A673 (cell line): Measurements from ENCODE around the gene TRPV5. TPM values are rescaled to one million over a fixed set of nuclear protein-coding genes. Genes with fewer than 3 reads are reported as not detected.

ENCODE experiments used
- BruUV-seq: library from RNA; stranded (reverse); fragments of 400-500 nt; replicated peaks from 2 replicates; lab custom pipeline; 2021; lab: Mats Ljungman, UMichigan
- CTCF ChIA-PET: fragments of 300-600 bp; sonication (Branson Sonifier 250); formaldehyde crosslinking; loops from one replicate; lab custom pipeline; 2022; ENCODE audit warnings: antibody characterized with exemption; lab: Charles Lee
- POLR2A ChIA-PET: fragments of 300-600 bp; sonication (Branson Sonifier 250); formaldehyde crosslinking; loops from one replicate; lab custom pipeline; 2022; ENCODE audit warnings: antibody characterized with exemption; ENCODE audit not compliant: low non-redundant PET; lab: Charles Lee
- DNase-seq: peaks from one replicate; pipeline ENCODE4 v3.0.0-alpha.2; 2015; ENCODE audit warnings: low spot score
- H3K27ac ChIP-seq: fragments of 200-600 bp; sonication (generic); 2 replicates; pipeline ENCODE4 v1.5.1; 2016; ENCODE audit warnings: mixed run types, low read depth, mild to moderate bottlenecking, mixed read lengths, antibody characterized with exemption, low read length; ENCODE audit not compliant: poor library complexity, severe bottlenecking
- H3K27me3 ChIP-seq: fragments of 200-600 bp; sonication (generic); replicated peaks from 2 replicates; pipeline ENCODE4 v1.6.1; 2017; ENCODE audit warnings: mixed run types, low read depth, mild to moderate bottlenecking, mixed read lengths, antibody characterized with exemption, low read length; ENCODE audit not compliant: insufficient read depth, poor library complexity
- H3K36me3 ChIP-seq: fragments of 200-600 bp; sonication (generic); 2 replicates; pipeline ENCODE4 v1.6.1; 2016; ENCODE audit warnings: mixed run types, mild to moderate bottlenecking, mixed read lengths, antibody characterized with exemption, low read length; ENCODE audit not compliant: insufficient read depth, poor library complexity, severe bottlenecking
- H3K4me1 ChIP-seq: fragments of 200-600 bp; sonication (generic); 2 replicates; pipeline ENCODE4 v1.6.1; 2017; ENCODE audit warnings: mixed run types, mild to moderate bottlenecking, mixed read lengths, antibody characterized with exemption, low read length; ENCODE audit not compliant: insufficient read depth, poor library complexity, severe bottlenecking
- H3K4me3 ChIP-seq: fragments of 200-600 bp; sonication (generic); 2 replicates; pipeline ENCODE4 v1.5.1; 2016; ENCODE audit warnings: low read depth, mixed run types, mild to moderate bottlenecking, mixed read lengths, low read length; ENCODE audit not compliant: poor library complexity, severe bottlenecking
- H3K9me3 ChIP-seq: fragments of 200-600 bp; sonication (generic); 2 replicates; pipeline ENCODE4 v1.6.1; 2016; ENCODE audit warnings: mixed run types, low read depth, mild to moderate bottlenecking, mixed read lengths, antibody characterized with exemption, low read length; ENCODE audit not compliant: poor library complexity, severe bottlenecking
- EZH2 ChIP-seq: fragments of 200-600 bp; sonication (generic); IDR thresholded peaks from 2 replicates; pipeline ENCODE4 v1.6.1; 2017; ENCODE audit warnings: borderline replicate concordance, low read depth, mild to moderate bottlenecking, mixed read lengths, antibody characterized with exemption, low read length; ENCODE audit not compliant: poor library complexity, severe bottlenecking
- intact Hi-C: fragments of 100-400 bp; cut with micrococcal nuclease; formaldehyde crosslinking; loops from one replicate; pipeline ENCODE4 v1.10.0; 2022; ENCODE audit not compliant: unreplicated experiment
- total RNA-seq: library from RNA; stranded (reverse); gene quantifications from 2 replicates; pipeline ENCODE4 v1.2.3, GENCODE V29; 2021
- TF ChIP-seq, protein P1 (sequence below): fragments of 300-800, 200-600 bp; sonication (generic); conservative IDR thresholded peaks from 2 replicates; pipeline ENCODE4 v1.5.1; 2017; ENCODE audit warnings: low read depth, mild to moderate bottlenecking, antibody characterized with exemption, low read length, moderate library complexity, mixed read lengths

The TRPV5 gene
- total RNA-seq, 1 experiment from 2014 or later = not detected

DNA sequence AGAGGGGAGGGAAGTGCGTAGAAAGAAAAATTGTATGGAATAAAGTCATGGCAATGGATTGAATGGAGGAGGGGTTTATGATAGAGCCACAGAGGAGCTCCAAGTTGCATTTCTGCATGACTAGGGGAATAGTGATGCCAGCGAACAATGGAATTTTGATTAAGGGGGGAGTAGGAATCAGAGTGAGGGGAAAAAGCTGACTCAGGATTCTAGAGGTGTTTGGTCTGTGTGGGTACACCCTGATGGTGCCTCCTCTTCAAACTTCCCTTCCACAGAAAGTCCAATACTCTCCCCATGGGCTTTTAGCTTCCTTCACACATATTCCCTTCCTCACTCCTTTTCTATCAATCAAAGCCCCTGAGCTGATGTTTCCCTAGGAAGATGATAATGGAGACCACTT lies 30.4 kb upstream of the TRPV5 start:
- DNase-seq = no peak
- H3K27ac ChIP-seq = no peak overlapping the region
- no TSS peak for BruUV-seq
- H3K27me3 ChIP-seq = peaks cover 2% of the 10 kb centered on the region
- POLR2A ChIA-PET = no interaction called here
- H3K4me1 ChIP-seq = no peaks in the 10 kb centered on the region
- intact Hi-C loops = no loop called here
- TF ChIP-seq, protein P1, sequence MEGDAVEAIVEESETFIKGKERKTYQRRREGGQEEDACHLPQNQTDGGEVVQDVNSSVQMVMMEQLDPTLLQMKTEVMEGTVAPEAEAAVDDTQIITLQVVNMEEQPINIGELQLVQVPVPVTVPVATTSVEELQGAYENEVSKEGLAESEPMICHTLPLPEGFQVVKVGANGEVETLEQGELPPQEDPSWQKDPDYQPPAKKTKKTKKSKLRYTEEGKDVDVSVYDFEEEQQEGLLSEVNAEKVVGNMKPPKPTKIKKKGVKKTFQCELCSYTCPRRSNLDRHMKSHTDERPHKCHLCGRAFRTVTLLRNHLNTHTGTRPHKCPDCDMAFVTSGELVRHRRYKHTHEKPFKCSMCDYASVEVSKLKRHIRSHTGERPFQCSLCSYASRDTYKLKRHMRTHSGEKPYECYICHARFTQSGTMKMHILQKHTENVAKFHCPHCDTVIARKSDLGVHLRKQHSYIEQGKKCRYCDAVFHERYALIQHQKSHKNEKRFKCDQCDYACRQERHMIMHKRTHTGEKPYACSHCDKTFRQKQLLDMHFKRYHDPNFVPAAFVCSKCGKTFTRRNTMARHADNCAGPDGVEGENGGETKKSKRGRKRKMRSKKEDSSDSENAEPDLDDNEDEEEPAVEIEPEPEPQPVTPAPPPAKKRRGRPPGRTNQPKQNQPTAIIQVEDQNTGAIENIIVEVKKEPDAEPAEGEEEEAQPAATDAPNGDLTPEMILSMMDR = no peak
- no peak for TF ChIP-seq EZH2
- H3K9me3 ChIP-seq = no peaks in the 10 kb centered on the region
- no peaks in the 10 kb centered on the region for H3K36me3 ChIP-seq
- CTCF ChIA-PET = no interaction called here
- H3K4me3 ChIP-seq = no peak overlapping the region

DNA sequence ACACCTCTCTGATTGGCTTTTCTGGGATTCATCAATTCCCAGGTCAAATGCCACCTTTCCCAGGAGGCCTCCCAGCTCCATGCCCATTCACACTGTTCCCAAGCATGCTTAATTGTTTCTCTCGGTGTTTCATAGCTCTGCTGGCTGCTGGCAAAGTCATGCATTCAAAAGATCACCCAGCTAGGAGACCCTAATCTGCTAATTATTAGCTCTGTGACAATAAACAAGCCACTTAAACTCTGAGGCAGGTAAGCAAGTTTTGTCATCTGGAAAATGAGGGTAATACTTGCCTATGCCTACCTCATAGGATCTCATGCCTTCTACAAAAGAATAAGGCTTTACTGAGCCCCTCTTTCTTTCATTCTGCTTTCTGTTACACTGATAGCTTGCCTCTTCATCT lies 29.4 kb upstream of the TRPV5 start:
- H3K9me3 ChIP-seq = no peaks in the 10 kb centered on the region
- no peak for DNase-seq
- ChIA-PET POLR2A (no interaction called here), CTCF (no interaction called here)
- TF ChIP-seq, protein P1 = no peak
- no peak for TF ChIP-seq EZH2
- no peaks in the 10 kb centered on the region for H3K4me1 ChIP-seq
- H3K4me3 ChIP-seq = no peak overlapping the region
- H3K36me3 ChIP-seq = no peaks in the 10 kb centered on the region
- H3K27ac ChIP-seq = no peak overlapping the region
- intact Hi-C loops = no loop called here
- H3K27me3 ChIP-seq = peaks cover 3% of the 10 kb centered on the region
- no TSS peak for BruUV-seq

DNA sequence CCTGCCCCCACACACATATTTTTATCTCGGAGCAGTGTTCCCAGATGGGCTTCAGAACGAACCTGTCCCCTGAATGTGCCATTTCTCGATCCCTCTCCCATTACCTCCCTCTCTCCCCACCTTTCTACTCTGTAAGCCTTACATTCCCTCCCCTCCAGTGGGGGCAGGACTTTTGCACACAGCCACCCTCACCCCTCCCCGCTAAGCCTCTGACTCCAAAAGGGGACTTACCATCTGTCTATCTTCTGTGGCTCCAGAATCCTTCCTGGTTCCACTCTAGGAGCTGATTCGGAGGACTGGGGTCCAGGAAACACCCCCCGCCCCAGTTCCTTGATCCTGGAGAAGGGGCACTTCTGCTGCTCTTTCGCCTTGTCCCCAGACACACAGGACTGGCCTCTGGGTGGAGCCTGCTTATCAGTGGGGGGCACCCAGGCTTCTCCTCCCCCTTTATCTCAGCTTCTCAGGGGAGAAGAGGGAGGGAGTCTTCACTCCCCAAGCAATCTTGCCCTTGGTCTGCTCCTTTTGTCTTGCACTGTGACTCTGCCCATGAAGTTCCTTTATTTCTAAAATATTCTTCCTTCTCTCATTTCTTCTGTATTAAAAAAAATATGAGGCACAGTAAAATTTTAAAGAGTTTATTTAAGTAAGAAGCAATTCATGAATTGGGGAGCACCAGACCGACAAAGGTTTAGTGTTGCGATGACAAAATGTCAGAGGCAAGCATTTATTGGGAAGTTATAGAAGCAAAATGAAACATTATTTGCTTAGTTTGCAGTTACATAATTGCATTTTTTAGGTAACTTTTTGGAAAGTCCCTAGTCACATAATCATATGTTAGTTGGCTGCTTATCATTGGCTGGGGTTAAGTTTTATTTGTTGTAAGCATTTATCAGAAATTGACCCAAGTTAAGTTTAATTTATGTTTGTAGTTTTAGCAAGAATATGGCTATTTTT lies 28.7 kb upstream of the TRPV5 start, which contains the start of gene KEL:
Gene KEL, minus strand, starts transcription at position 391 of the 954 bp plus-strand sequence. Its CDS starts 157 bp downstream, at position 234.
- H3K4me1 ChIP-seq = no peaks in the 10 kb centered on the region
- H3K4me3 ChIP-seq = no peak within 1 kb of the TSS
- intact Hi-C loops = no loop called here
- no peak within 1 kb of the TSS for H3K27ac ChIP-seq
- H3K27me3 ChIP-seq = peaks cover 3% of the 10 kb centered on the region
- ChIA-PET CTCF (no interaction called here), POLR2A (no interaction called here)
- BruUV-seq = no TSS peak
- H3K9me3 ChIP-seq = no peaks in the 10 kb centered on the region
- no peaks in the 10 kb centered on the region for H3K36me3 ChIP-seq
- no peak for TF ChIP-seq EZH2
- TF ChIP-seq, protein P1 = no peak
- no peak for DNase-seq
